Nephron (organoid): ENCODE results near the gene KCTD8.
A peak's percentile ranks its signal among the peaks of the same experiment; 100 is the strongest.

Experiments
- H3K27ac Mint-ChIP-seq, 3 experiments: 2 replicates each; pipeline ENCODE4 v1.8.0; 2020; ENCODE audit warnings: mixed read lengths in 3 of 3, mild to moderate bottlenecking in 2 of 3, moderate library complexity in 1 of 3
- H3K27me3 Mint-ChIP-seq: 2 replicates; pipeline ENCODE4 v1.8.0; 2021; ENCODE audit warnings: low read depth, mild to moderate bottlenecking, moderate library complexity, mixed read lengths
- H3K36me3 Mint-ChIP-seq: 2 replicates; pipeline ENCODE4 v1.8.0; 2020; ENCODE audit warnings: low read depth, mixed read lengths
- H3K4me1 Mint-ChIP-seq: 2 replicates; pipeline ENCODE4 v1.8.0; 2020; ENCODE audit warnings: mixed read lengths
- H3K4me3 Mint-ChIP-seq, 3 experiments: 2 replicates each; pipeline ENCODE4 v1.8.0; 2020; ENCODE audit warnings: mild to moderate bottlenecking in 3 of 3, mixed read lengths in 3 of 3, moderate library complexity in 2 of 3
- H3K9me3 Mint-ChIP-seq: 2 replicates; pipeline ENCODE4 v1.8.0; 2020; ENCODE audit warnings: mixed read lengths
- CTCF ChIP-seq, 3 experiments: fragments of 200-600 bp; sonication (generic); IDR thresholded peaks; one replicate each; pipeline ENCODE4 v1.5.0; 2021; ENCODE audit warnings: antibody characterized with exemption in 3 of 3; ENCODE audit not compliant: unreplicated experiment in 3 of 3

KCTD8 gene

GRCh38 chr4:44434247-44434646 lies 14.4 kb downstream of the KCTD8 start:
- no peak for TF ChIP-seq CTCF (IDR thresholded peaks at IDR 0.05; ENCODE audit: unreplicated experiment in 3 of 3)
- H3K4me3 Mint-ChIP-seq, result no peak overlapping the region
- no peaks in the 10 kb centered on the region for H3K36me3 Mint-ChIP-seq
- H3K27ac Mint-ChIP-seq, result no peak overlapping the region
- peaks cover 14% of the 10 kb centered on the region for H3K27me3 Mint-ChIP-seq
- no peaks in the 10 kb centered on the region for H3K9me3 Mint-ChIP-seq
- H3K4me1 Mint-ChIP-seq, result no peaks in the 10 kb centered on the region

- Mint-ChIP-seq H3K4me1 (no peaks in the 10 kb centered on the region), H3K9me3 (no peaks in the 10 kb centered on the region), H3K36me3 (no peaks in the 10 kb centered on the region), H3K4me3 (no peak overlapping the region), H3K27me3 (peaks cover 6% of the 10 kb centered on the region), H3K27ac (no peak overlapping the region)
- peak; percentile 45 to 58 (median 55) for TF ChIP-seq CTCF (IDR thresholded peaks at IDR 0.05; ENCODE audit: unreplicated experiment in 3 of 3)
These were observed 22.9 kb downstream of the KCTD8 start for GRCh38 chr4:44425614-44426208.

GRCh38 chr4:44422912-44423311 lies 25.7 kb downstream of the KCTD8 start:
- no peak for TF ChIP-seq CTCF (IDR thresholded peaks at IDR 0.05; ENCODE audit: unreplicated experiment in 3 of 3)
- no peak overlapping the region for H3K27ac Mint-ChIP-seq
- H3K9me3 Mint-ChIP-seq, result no peaks in the 10 kb centered on the region
- H3K27me3 Mint-ChIP-seq, result no peaks in the 10 kb centered on the region
- no peaks in the 10 kb centered on the region for H3K36me3 Mint-ChIP-seq
- H3K4me1 Mint-ChIP-seq, result no peaks in the 10 kb centered on the region
- H3K4me3 Mint-ChIP-seq, result no peak overlapping the region

- Mint-ChIP-seq H3K9me3 (no peaks in the 10 kb centered on the region), H3K4me1 (no peaks in the 10 kb centered on the region)
- no peak for TF ChIP-seq CTCF (IDR thresholded peaks at IDR 0.05; ENCODE audit: unreplicated experiment in 3 of 3)
These were observed 27.1 kb downstream of the KCTD8 start for GRCh38 chr4:44421330-44422065.

GRCh38 chr4:44415251-44415650 lies 33.4 kb downstream of the KCTD8 start:
- Mint-ChIP-seq H3K9me3 (no peaks in the 10 kb centered on the region), H3K27ac (no peak overlapping the region), H3K4me3 (no peak overlapping the region), H3K27me3 (no peaks in the 10 kb centered on the region), H3K4me1 (no peaks in the 10 kb centered on the region), H3K36me3 (no peaks in the 10 kb centered on the region)
- TF ChIP-seq CTCF (IDR thresholded peaks at IDR 0.05; ENCODE audit: unreplicated experiment in 3 of 3), result no peak

More at GRCh38 chr4:44421330-44422065, 27.1 kb downstream of the KCTD8 start:
- Mint-ChIP-seq H3K4me3 (no peak overlapping the region), H3K27ac (no peak overlapping the region), H3K36me3 (no peaks in the 10 kb centered on the region), H3K27me3 (no peaks in the 10 kb centered on the region)
